ENCODE results near the gene EHD1. TPM values are rescaled to one million over a fixed set of nuclear protein-coding genes. Genes with fewer than 3 reads are reported as not detected.
A peak's percentile ranks its signal among the peaks of the same experiment; 100 is the strongest.

Gene EHD1
- total RNA-seq, 4 donors from 2014 or later: 67.9 to 202 (median 116) TPM

DNA sequence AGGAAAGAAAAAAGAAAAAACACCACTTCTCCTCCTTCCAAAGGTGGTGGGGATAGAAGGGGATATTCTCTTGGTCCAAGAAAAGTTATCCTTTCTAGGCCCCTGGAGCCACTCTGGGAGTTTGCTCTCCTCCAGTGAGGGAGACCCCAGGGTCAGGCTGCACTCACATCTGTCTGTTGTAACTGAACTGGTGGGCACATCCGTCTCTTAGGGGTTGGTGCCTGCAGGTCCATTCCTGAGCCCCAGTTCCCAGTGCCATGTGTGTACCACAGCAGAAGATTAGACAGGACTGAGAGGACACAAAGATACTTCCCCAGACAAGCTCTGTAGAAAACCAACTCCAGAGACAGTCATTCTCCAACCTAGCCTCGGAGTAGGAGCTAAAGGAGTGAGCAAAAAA is 41.7 kb upstream of the EHD1 start:
- DNase-seq: no peak
- peaks cover 14 to 38% (median 33%) of the 10 kb centered on the region in 4 donors for H3K4me1 ChIP-seq
- in situ Hi-C loops (cut with MboI; ENCODE audit: low pct_ligation_motif_present in 1 of 4, low pct_unique_long_range_greater_than_20kb in 1 of 4, low sequenced_read_pairs in 3 of 4) (no loop called here), intact Hi-C loops (cut with DNase I; ENCODE audit: low total_unique reads) (no loop called here)
- no peak overlapping the region for H3K4me3 ChIP-seq
- no peak for TF ChIP-seq POLR2A (IDR thresholded peaks at IDR 0.05)
- no peak for TF ChIP-seq EP300 (IDR thresholded peaks at IDR 0.05; ENCODE audit: low read depth)
- no peak for TF ChIP-seq POLR2AphosphoS5 (IDR thresholded peaks at IDR 0.05)
- TF ChIP-seq, protein P1, sequence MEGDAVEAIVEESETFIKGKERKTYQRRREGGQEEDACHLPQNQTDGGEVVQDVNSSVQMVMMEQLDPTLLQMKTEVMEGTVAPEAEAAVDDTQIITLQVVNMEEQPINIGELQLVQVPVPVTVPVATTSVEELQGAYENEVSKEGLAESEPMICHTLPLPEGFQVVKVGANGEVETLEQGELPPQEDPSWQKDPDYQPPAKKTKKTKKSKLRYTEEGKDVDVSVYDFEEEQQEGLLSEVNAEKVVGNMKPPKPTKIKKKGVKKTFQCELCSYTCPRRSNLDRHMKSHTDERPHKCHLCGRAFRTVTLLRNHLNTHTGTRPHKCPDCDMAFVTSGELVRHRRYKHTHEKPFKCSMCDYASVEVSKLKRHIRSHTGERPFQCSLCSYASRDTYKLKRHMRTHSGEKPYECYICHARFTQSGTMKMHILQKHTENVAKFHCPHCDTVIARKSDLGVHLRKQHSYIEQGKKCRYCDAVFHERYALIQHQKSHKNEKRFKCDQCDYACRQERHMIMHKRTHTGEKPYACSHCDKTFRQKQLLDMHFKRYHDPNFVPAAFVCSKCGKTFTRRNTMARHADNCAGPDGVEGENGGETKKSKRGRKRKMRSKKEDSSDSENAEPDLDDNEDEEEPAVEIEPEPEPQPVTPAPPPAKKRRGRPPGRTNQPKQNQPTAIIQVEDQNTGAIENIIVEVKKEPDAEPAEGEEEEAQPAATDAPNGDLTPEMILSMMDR (IDR thresholded peaks at IDR 0.05): no peak
- 88% methylated on average over 2 of the region's 2 CpGs; no CpG with 5 or more reads in 1 of the 2 donors for WGBS, 2 donors (ENCODE audit: low coverage in 1 of 2)
- H3K27me3 ChIP-seq: no peaks in the 10 kb centered on the region
- no peak overlapping the region for H3K27ac ChIP-seq
- H3K36me3 ChIP-seq: no peaks in the 10 kb centered on the region
- no peaks in the 10 kb centered on the region for H3K9me3 ChIP-seq

DNA sequence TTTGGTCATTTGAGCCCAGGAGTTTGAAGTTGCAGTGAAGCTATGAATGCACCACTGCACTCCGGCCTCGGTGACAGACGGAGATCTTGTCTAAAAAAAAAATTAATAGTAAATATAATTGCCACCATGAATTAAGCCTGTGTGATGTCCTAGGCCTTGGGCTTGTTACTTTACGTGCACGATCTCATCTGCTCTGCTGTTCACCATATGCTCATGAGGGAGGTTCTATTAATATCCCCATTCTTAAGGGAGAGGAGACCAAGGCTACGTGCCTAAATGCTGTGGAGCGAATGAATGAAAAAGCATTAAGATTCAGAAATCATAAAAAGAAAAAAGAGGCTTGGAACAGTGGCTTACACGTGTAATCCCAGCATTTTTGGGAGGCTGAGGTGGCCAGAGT is 41.2 kb upstream of the EHD1 start:
- TF ChIP-seq POLR2A (IDR thresholded peaks at IDR 0.05) (no peak), EP300 (IDR thresholded peaks at IDR 0.05; ENCODE audit: low read depth) (no peak)
- Histone ChIP-seq H3K4me1 (peaks cover 14 to 35% (median 32%) of the 10 kb centered on the region in 4 donors), H3K27ac (no peak overlapping the region), H3K36me3 (no peaks in the 10 kb centered on the region), H3K27me3 (no peaks in the 10 kb centered on the region), H3K9me3 (no peaks in the 10 kb centered on the region), H3K4me3 (no peak overlapping the region)
- in situ Hi-C loops (cut with MboI; ENCODE audit: low pct_ligation_motif_present in 1 of 4, low pct_unique_long_range_greater_than_20kb in 1 of 4, low sequenced_read_pairs in 3 of 4) (no loop called here), intact Hi-C loops (cut with DNase I; ENCODE audit: low total_unique reads) (no loop called here)
- 84 to 95% methylated on average over 7 to 8 of the region's 8 CpGs for WGBS, 2 donors (ENCODE audit: low coverage in 1 of 2)
- DNase-seq: no peak

DNA sequence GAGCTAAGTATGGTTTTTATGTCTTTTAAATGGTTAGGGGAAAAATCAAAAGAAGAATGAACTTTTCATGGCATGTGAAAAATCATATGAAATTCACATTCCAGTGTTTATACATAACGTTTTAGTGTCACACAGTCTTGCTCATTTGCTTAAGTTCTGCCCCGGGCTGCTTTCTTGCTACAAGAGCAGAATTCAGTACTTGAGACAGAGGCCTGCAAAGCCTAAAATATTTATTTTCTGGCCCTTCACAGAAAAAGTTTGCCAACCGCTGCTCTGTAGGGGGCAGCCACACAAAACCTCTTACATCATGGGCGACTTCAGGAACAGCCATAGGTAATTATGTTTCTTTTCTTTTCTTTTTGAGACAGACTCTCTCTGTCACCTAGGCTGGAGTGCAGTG is 39.6 kb upstream of the EHD1 start:
- in situ Hi-C loops (cut with MboI; ENCODE audit: low pct_ligation_motif_present in 1 of 4, low pct_unique_long_range_greater_than_20kb in 1 of 4, low sequenced_read_pairs in 3 of 4) (no loop called here), intact Hi-C loops (cut with DNase I; ENCODE audit: low total_unique reads) (no loop called here)
- H3K27ac ChIP-seq: peak overlapping the region; percentile 85 to 88 (median 87)
- peaks cover 14 to 27% (median 24%) of the 10 kb centered on the region in 4 donors for H3K4me1 ChIP-seq
- WGBS, 2 donors (ENCODE audit: low coverage in 1 of 2): 6 to 15% methylated on average over 3 to 4 of the region's 4 CpGs
- TF ChIP-seq, protein P1 (IDR thresholded peaks at IDR 0.05): peak in 1 of 5 experiments; percentile 8
- TF ChIP-seq EP300 (IDR thresholded peaks at IDR 0.05; ENCODE audit: low read depth): no peak
- no peak for TF ChIP-seq POLR2AphosphoS5 (IDR thresholded peaks at IDR 0.05)
- DNase-seq: no peak
- H3K4me3 ChIP-seq: peak overlapping the region in 3 of 4 donors; percentile 33 to 92 (median 37)
- H3K27me3 ChIP-seq: no peaks in the 10 kb centered on the region
- H3K36me3 ChIP-seq: peaks cover 0 to 11% (median 1%) of the 10 kb centered on the region in 4 donors
- no peaks in the 10 kb centered on the region for H3K9me3 ChIP-seq

DNA sequence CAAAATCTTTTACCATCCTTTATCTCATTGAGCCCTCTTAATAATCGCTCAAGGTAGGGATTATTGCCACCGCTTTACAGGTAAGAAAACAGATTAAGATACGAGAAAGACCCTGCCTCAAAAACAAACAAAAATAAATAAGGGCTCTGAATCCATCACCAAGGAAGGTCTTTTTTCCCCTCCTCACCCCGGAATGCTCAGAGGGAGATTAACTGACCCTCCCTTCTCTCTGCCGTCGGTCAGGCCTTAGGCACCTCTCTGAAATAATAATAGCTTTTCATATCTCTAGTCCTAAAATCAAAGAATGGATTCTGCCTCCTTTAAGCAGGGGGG is 39.2 kb upstream of the EHD1 start:
- WGBS, 2 donors (ENCODE audit: low coverage in 1 of 2): 1 to 6% methylated on average over 6 of the region's 6 CpGs
- TF ChIP-seq, protein P1 (IDR thresholded peaks at IDR 0.05): no peak
- no peak for TF ChIP-seq POLR2AphosphoS5 (IDR thresholded peaks at IDR 0.05)
- TF ChIP-seq POLR2A (IDR thresholded peaks at IDR 0.05): no peak
- no peak for TF ChIP-seq EP300 (IDR thresholded peaks at IDR 0.05; ENCODE audit: low read depth)
- intact Hi-C loops (cut with DNase I; ENCODE audit: low total_unique reads) (no loop called here), in situ Hi-C loops (cut with MboI; ENCODE audit: low pct_ligation_motif_present in 1 of 4, low pct_unique_long_range_greater_than_20kb in 1 of 4, low sequenced_read_pairs in 3 of 4) (no loop called here)
- H3K27ac ChIP-seq: peak overlapping the region; percentile 85 to 88 (median 87)
- no peaks in the 10 kb centered on the region for H3K27me3 ChIP-seq
- H3K4me1 ChIP-seq: peaks cover 14 to 27% (median 24%) of the 10 kb centered on the region in 4 donors
- no peaks in the 10 kb centered on the region for H3K9me3 ChIP-seq
- peaks cover 0 to 11% (median 3%) of the 10 kb centered on the region in 4 donors for H3K36me3 ChIP-seq
- no peak for DNase-seq
- H3K4me3 ChIP-seq: peak overlapping the region; percentile 15 to 92 (median 35)
